VCaP (cell line): ENCODE measurements around the gene ATG13.
A peak's percentile ranks its signal among the peaks of the same experiment; 100 is the strongest.
"Not testable (repeated sequence)": the region's sequence is repeated elsewhere in the genome, so short reads cannot be mapped to it uniquely, and the experiment has no call there.

Source experiments
- H3K27ac ChIP-seq: fragments of 450-650 bp; 2 replicates; pipeline ENCODE4 v1.5.1; 2017
- CTCF ChIP-seq: fragments of 450-650 bp; conservative IDR thresholded peaks from 2 replicates; pipeline ENCODE4 v1.5.1; 2017; ENCODE audit warnings: mild to moderate bottlenecking, moderate library complexity

The ATG13 gene

GRCh38 chr11:46617134-46617971 is at the start of gene ATG13, which contains the start of gene HARBI1:
Gene ATG13 (plus strand): TSS chr11:46617553. CDS start chr11:46644292, 26,739 bp downstream.
Gene HARBI1 (minus strand): TSS chr11:46617227. CDS start chr11:46616237, 990 bp downstream.
- TF ChIP-seq CTCF = peak; percentile 72
- peak within 1 kb of the TSS; percentile 86 for H3K27ac ChIP-seq

GRCh38 chr11:46570790-46571398 is 46.5 kb upstream of the ATG13 start:
- no peak for TF ChIP-seq CTCF
- no peak overlapping the region for H3K27ac ChIP-seq

GRCh38 chr11:46574656-46575055 is 42.7 kb upstream of the ATG13 start:
- no peak for TF ChIP-seq CTCF
- H3K27ac ChIP-seq = no peak overlapping the region; the same call in 1 of the 2 replicates

- H3K27ac ChIP-seq = no peak overlapping the region
- TF ChIP-seq CTCF = no peak
Observed at GRCh38 chr11:46577058-46577457, 40.3 kb upstream of the ATG13 start.

- no peak overlapping the region for H3K27ac ChIP-seq
- no peak for TF ChIP-seq CTCF
Observed at GRCh38 chr11:46582588-46582987, 34.8 kb upstream of the ATG13 start.

- not testable (repeated sequence) for H3K27ac ChIP-seq
Observed at GRCh38 chr11:46583513-46583912, 33.8 kb upstream of the ATG13 start.

- H3K27ac ChIP-seq = no peak overlapping the region; the same call in 1 of the 2 replicates
- no peak for TF ChIP-seq CTCF
Observed at GRCh38 chr11:46588131-46588530, 29.2 kb upstream of the ATG13 start.

GRCh38 chr11:46588915-46589314 is 28.4 kb upstream of the ATG13 start:
- TF ChIP-seq CTCF = no peak
- H3K27ac ChIP-seq = peak overlapping the region; percentile 48
